ENCODE results near the gene MYO1A.

Gene MYO1A

DNA sequence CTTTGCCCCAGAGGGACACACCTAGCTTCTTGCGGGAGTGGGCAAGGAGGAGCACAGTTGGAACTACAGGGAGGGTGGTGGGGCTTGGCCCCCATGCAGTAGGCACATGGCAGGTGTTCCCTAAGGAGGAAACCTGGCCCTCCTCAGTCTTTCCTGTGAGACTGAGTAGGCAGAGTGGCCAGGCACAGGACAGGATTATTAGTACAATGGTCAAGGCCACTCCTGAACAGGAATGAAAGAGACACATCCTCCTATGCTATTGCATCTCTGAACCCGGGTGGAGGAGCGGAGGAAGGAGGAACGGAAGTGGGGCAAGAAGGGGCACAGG, 846 bp downstream of the MYO1A start:
- no peak overlapping the region for H3K4me3 ChIP-seq (ENCODE audit: low read length)
- no peak for DNase-seq (ENCODE audit: low read depth)
- TF ChIP-seq, protein P1, sequence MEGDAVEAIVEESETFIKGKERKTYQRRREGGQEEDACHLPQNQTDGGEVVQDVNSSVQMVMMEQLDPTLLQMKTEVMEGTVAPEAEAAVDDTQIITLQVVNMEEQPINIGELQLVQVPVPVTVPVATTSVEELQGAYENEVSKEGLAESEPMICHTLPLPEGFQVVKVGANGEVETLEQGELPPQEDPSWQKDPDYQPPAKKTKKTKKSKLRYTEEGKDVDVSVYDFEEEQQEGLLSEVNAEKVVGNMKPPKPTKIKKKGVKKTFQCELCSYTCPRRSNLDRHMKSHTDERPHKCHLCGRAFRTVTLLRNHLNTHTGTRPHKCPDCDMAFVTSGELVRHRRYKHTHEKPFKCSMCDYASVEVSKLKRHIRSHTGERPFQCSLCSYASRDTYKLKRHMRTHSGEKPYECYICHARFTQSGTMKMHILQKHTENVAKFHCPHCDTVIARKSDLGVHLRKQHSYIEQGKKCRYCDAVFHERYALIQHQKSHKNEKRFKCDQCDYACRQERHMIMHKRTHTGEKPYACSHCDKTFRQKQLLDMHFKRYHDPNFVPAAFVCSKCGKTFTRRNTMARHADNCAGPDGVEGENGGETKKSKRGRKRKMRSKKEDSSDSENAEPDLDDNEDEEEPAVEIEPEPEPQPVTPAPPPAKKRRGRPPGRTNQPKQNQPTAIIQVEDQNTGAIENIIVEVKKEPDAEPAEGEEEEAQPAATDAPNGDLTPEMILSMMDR (conservative IDR thresholded peaks at IDR 0.05; ENCODE audit: low read depth, low read length) = no peak

DNA sequence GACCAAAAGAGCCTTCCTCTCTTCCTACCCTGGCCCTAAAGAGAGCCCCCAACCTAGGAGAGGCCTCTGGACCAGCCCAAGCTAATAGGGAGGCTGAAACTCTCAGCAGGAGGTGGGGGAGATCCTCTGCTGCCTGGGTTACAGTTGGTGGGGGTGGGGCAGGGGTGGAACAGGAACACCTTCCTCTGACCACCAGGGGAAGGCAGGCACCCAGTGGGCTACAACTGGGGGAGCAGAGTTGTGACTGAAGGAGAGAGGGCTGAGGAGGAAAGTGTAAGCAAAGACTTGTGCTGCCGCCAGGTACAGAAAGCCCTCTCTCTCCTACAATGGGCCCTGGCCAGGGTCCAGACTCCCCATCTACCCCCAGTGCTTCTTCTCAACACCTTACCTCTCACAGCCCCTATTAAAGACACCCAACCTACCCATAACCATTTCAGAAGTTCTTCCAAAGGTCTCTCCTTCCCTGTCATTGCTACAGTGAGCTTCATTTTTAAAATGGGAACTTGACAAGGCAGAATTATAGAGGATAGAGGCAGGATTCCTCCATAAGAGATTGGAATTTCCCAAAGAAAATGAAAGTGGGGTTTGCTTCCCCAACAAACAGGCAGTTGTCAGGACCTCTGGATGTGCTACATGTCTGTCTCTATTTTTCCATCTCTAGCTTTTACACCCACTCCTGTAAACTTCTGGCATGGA, 1.4 kb downstream of the MYO1A start:
- no peak for DNase-seq (ENCODE audit: low read depth)
- TF ChIP-seq, protein P1 (conservative IDR thresholded peaks at IDR 0.05; ENCODE audit: low read depth, low read length) = no peak
- no peak overlapping the region for H3K4me3 ChIP-seq (ENCODE audit: low read length)

DNA sequence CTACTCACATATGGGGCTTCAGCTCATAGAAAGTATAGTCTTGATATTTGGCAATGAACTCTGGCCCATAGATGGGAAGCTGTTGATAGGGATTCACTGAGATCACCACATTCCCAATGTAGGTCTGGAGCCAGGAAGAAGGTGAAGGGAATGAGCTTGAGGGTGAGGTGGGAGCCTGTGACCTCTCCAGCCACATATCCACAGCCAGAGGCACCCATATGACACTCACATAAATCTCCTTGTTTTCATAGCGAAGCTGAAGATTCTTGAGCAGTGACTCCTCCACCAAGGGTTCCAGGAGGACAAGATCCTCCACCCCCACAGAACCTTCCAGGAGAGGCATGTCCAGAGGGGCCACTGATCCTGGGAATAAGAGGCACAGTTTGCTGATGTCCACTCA, 1.9 kb downstream of the MYO1A start:
- TF ChIP-seq, protein P1 (conservative IDR thresholded peaks at IDR 0.05; ENCODE audit: low read depth, low read length) = no peak
- DNase-seq (ENCODE audit: low read depth) = no peak
- no peak overlapping the region for H3K4me3 ChIP-seq (ENCODE audit: low read length)

DNA sequence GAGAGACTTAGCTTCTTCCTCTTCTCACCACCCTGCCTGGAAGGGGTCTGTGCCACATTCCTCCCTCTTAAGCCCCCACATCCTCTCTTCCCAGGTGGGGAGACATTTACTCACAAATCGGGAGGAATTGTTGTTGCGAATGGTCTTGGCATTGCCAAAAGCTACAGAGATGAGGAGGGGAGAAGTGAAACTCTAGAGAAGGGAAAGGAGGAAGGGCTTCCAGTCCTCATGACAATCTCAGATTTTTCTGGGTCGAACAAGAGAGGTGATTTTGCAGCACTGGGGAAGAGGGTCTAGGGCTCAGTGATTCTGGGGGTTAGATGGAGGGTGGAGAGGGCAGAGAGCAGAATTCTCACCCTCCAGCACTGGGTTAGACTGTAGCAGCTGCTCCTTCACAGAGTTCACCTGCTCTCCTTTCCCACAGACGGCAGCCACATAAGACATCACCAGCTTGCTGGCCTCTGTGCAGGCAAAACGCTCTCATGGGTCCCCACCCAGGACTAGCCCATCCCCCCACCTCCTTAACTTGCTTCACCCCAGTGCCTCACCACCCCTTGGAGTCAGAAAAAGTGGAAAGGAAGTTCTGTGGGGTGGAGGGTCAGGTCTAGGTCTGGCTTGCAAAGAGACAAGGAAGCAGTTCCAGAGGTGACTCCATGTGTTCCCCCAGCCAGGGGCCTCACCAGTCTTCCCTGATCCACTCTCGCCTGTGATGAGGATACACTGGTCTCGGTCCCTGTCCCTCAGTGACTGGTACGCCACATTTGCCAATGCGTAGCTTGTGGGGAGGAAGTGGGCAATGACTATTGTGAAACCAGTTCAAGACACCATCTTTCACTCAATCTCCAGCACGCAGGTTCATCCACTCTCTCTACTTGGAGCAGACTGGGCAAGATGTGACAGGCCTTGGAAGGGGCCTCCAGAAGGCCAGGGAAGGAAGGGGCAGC, 2.7 kb downstream of the MYO1A start:
- DNase-seq (ENCODE audit: low read depth) = no peak
- TF ChIP-seq, protein P1 (conservative IDR thresholded peaks at IDR 0.05; ENCODE audit: low read depth, low read length) = no peak
- no peak overlapping the region for H3K4me3 ChIP-seq (ENCODE audit: low read length)

DNA sequence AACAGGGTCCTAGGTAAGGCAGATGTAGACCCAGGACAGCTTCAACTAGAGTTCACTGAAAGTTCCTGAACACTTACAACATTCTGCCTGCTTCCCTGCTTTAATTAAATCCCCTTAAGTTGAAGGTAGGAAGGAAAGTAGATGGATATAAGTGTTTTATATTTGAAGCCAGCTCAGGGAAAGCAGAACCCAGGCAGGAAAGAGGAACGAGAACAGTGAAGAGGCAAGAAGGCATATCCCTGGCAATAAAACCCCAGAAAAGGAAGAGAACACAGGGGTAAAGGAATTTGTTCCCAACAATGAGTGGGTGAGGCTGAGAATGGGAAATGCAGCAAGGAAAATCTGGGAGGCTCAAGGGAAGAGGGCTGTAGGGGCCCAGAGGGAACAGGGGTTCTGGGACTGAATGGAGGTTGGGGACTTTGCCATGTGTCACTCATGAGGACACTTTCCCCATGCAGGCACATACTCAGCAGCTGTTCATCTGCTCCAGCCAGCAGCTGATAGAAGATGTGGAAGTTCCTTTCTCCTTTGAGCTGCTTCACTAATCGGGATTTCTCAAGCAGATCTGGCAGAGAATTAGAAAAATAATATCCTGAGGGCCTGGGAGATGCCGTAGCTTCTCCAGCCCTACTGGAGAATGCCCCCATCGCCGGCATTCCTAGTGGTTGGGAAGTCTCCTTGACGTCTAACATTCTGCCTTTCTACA, 3.7 kb downstream of the MYO1A start:
- no peak overlapping the region for H3K4me3 ChIP-seq (ENCODE audit: low read length)
- TF ChIP-seq, protein P1 (conservative IDR thresholded peaks at IDR 0.05; ENCODE audit: low read depth, low read length) = no peak
- DNase-seq (ENCODE audit: low read depth) = no peak

DNA sequence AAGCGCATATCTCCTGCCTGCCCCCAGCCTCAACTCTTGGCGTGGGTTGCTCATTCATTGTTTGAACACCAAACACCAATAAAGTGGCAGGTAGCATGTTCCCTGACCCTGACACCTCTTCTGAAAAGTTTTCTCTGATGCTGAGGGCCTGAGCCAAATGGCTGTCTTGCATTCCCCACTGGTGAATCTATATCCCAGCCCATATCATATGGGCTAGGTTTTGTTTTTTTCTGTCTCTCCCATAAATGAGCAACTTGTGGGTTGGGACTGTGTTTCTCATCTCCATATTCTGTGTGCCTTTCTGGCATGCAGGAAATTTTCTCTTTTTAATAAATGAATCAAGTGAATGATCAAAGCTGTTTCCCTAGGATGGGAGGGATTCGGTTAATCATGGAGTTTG, 5.0 kb downstream of the MYO1A start:
- no peak overlapping the region for H3K4me3 ChIP-seq (ENCODE audit: low read length)
- DNase-seq (ENCODE audit: low read depth) = no peak
- TF ChIP-seq, protein P1 (conservative IDR thresholded peaks at IDR 0.05; ENCODE audit: low read depth, low read length) = no peak
